Lung (tissue), 12 donors: ENCODE measurements around the gene SIRT2. TPM values are rescaled to one million over a fixed set of nuclear protein-coding genes. Genes with fewer than 3 reads are reported as not detected.
A peak's percentile ranks its signal among the peaks of the same experiment; 100 is the strongest.

Experiments used
- ATAC-seq: fragments of 200-7000 bp; cut with Tn5 transposase; one replicate; pipeline ENCODE4 v1.9.1; 2020; ENCODE audit warnings: moderate number of reproducible peaks; ENCODE audit not compliant: insufficient read depth, low FRiP score
- DNase-seq, 3 donors: peaks; one replicate each; pipeline ENCODE4 v3.0.0-alpha.2; 2013 to 2017
- H3K27ac ChIP-seq, 2 donors: one replicate each; pipeline ENCODE4 v1.5.1; 2013; ENCODE audit warnings: mild to moderate bottlenecking in 2 of 2, moderate library complexity in 2 of 2, control low read depth in 1 of 2, inconsistent platforms in 1 of 2, low read depth in 1 of 2, low read length in 1 of 2
- H3K27me3 ChIP-seq, 3 donors: one replicate each; pipeline ENCODE4 v1.5.1; 2013; ENCODE audit warnings: low read length in 2 of 3; ENCODE audit not compliant: control insufficient read depth in 3 of 3, insufficient read depth in 3 of 3
- H3K36me3 ChIP-seq, 4 donors: one replicate each; pipeline ENCODE4 v1.5.1; 2013; ENCODE audit warnings: low read length in 4 of 4, mild to moderate bottlenecking in 1 of 4, moderate library complexity in 1 of 4; ENCODE audit not compliant: control insufficient read depth in 4 of 4, insufficient read depth in 4 of 4
- H3K4me1 ChIP-seq, 5 donors: one replicate each; pipeline ENCODE4 v1.5.1; 2013; ENCODE audit warnings: low read length in 5 of 5, mild to moderate bottlenecking in 2 of 5, moderate library complexity in 1 of 5; ENCODE audit not compliant: control insufficient read depth in 5 of 5, insufficient read depth in 5 of 5
- H3K4me3 ChIP-seq: one replicate; pipeline ENCODE4 v1.5.1; 2013; ENCODE audit warnings: mild to moderate bottlenecking, control low read depth, moderate library complexity
- H3K9ac ChIP-seq, 2 donors: one replicate each; pipeline ENCODE4 v1.5.1; 2013; ENCODE audit warnings: low read length in 2 of 2, control low read depth in 1 of 2; ENCODE audit not compliant: insufficient read depth in 1 of 2
- H3K9me3 ChIP-seq, 4 donors: one replicate each; pipeline ENCODE4 v1.5.1; 2013; ENCODE audit warnings: low read length in 3 of 4, mild to moderate bottlenecking in 1 of 4, moderate library complexity in 1 of 4; ENCODE audit not compliant: control insufficient read depth in 4 of 4, insufficient read depth in 3 of 4
- CTCF ChIP-seq: IDR thresholded peaks from 2 replicates; pipeline ENCODE4 v1.5.1; 2012; ENCODE audit warnings: mild to moderate bottlenecking; ENCODE audit errors: control extremely low read depth, extremely low read depth
- WGBS, 2 donors: extraction: QIAGEN DNeasy Blood & Tissue Kit; methylation state at CpG; one replicate each; pipeline ENCODE4 v1.1.7; 2013; 5-methylcytosine and 5-hydroxymethylcytosine counted together
- polyA plus RNA-seq, 2 donors: library from polyadenylated mRNA; stranded (reverse); fragments of 200-250 nt; gene quantifications; one replicate each; pipeline ENCODE4 v1.2.1, GENCODE V29; 2013
- total RNA-seq, 2 donors: library from RNA; depleted of rRNA in 1 of 2; stranded (reverse); fragments of >200 nt in 1 of 2; gene quantifications; one replicate each; pipeline ENCODE4 v1.2.1, GENCODE V29; 2014 to 2021
- donor health status: control.
- donor health status: control.
- donor health status: Bipolar disorder and iron deficiency.
- donor health status: healthy.
- donor health status: DM: yes; HTN: yes; CAD: no.

The SIRT2 gene
- total and polyA plus RNA-seq, 4 donors, result 35.5 to 54.8 (median 48.5) TPM

- Histone ChIP-seq H3K4me3 (no peak overlapping the region), H3K9ac (no peak overlapping the region), H3K9me3 (no peaks in the 10 kb centered on the region), H3K36me3 (peaks cover 78 to 87% (median 80%) of the 10 kb centered on the region in 4 donors), H3K27ac (no peak overlapping the region), H3K4me1 (peaks cover 0 to 38% (median 22%) of the 10 kb centered on the region in 5 donors), H3K27me3 (no peaks in the 10 kb centered on the region)
- no peak for TF ChIP-seq CTCF
- no peak for DNase-seq
- ATAC-seq, result no peak
- 94 to 95% methylated on average over 5 of the region's 5 CpGs for WGBS, 2 donors
Measured at GRCh38 chr19:38840583-38840968, 58.8 kb downstream of the SIRT2 start.

- peaks cover 0 to 43% (median 25%) of the 10 kb centered on the region in 5 donors for H3K4me1 ChIP-seq
Measured at GRCh38 chr19:38839816-38840582, 59.4 kb downstream of the SIRT2 start.

DNA sequence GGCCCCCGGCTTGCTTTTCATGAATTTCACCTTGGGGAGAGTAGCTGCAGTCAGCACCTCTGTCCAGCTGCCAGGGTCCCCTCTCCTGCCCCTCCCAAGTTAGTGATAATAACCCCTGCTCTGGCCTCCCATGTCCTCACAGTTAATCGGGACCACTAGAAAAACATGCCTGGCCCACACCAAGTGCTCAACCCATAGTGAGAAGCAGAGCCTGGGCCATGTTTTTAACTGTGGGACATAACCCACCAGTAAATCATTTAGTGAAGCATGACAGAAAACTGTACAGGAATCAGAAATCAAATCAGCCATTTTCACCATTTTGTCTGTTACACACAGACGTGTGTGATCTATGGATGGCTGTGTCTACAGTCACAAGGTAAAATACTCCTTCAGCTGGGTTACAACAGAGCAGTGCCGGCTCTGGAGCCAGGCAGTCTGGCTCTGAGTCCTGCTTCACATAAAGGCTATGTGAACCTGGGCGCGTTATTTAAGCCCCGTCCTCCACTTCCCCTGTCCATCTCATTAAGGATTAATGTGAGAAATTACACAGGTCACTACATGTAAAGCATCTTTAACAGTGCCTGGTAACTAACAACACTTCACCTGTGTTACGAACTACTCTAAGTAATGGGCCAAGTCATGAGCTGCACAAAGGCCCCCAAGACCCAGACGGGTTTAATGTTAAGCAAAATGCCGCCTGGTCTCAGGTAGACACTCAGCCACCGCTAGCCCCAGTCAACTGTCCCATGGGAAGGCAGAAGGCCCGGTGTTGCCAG is 60.2 kb downstream of the SIRT2 start:
- no peaks in the 10 kb centered on the region for H3K9me3 ChIP-seq
- TF ChIP-seq CTCF, result no peak
- WGBS, 2 donors, result 89 to 91% methylated on average over 12 of the region's 12 CpGs
- no peaks in the 10 kb centered on the region for H3K27me3 ChIP-seq
- ATAC-seq (no peak), DNase-seq (no peak)
- H3K4me3 ChIP-seq, result no peak overlapping the region
- peaks cover 0 to 48% (median 25%) of the 10 kb centered on the region in 5 donors for H3K4me1 ChIP-seq
- H3K36me3 ChIP-seq, result peaks cover 64 to 81% (median 73%) of the 10 kb centered on the region in 4 donors
- H3K27ac ChIP-seq, result peak overlapping the region in 1 of 2 donors; percentile 6
- no peak overlapping the region for H3K9ac ChIP-seq

More at GRCh38 chr19:38839816-38840582, 59.4 kb downstream of the SIRT2 start:
- Histone ChIP-seq H3K9ac (no peak overlapping the region), H3K27ac (no peak overlapping the region), H3K9me3 (no peaks in the 10 kb centered on the region), H3K4me3 (no peak overlapping the region), H3K27me3 (no peaks in the 10 kb centered on the region), H3K36me3 (peaks cover 72 to 86% (median 78%) of the 10 kb centered on the region in 4 donors)
- TF ChIP-seq CTCF, result no peak
- 87 to 91% methylated on average over 28 of the region's 28 CpGs for WGBS, 2 donors
- ATAC-seq, result no peak
- no peak for DNase-seq
